Amniotic stem cell (primary cell): Measurements from ENCODE around the gene NOC3L.
"Not testable (repeated sequence)": the region's sequence is repeated elsewhere in the genome, so short reads cannot be mapped to it uniquely, and the experiment has no call there.

Source experiments
- DNase-seq: peaks from one replicate; lab custom pipeline; 2025; lab: John Stamatoyannopoulos, UW

NOC3L gene, protein sequence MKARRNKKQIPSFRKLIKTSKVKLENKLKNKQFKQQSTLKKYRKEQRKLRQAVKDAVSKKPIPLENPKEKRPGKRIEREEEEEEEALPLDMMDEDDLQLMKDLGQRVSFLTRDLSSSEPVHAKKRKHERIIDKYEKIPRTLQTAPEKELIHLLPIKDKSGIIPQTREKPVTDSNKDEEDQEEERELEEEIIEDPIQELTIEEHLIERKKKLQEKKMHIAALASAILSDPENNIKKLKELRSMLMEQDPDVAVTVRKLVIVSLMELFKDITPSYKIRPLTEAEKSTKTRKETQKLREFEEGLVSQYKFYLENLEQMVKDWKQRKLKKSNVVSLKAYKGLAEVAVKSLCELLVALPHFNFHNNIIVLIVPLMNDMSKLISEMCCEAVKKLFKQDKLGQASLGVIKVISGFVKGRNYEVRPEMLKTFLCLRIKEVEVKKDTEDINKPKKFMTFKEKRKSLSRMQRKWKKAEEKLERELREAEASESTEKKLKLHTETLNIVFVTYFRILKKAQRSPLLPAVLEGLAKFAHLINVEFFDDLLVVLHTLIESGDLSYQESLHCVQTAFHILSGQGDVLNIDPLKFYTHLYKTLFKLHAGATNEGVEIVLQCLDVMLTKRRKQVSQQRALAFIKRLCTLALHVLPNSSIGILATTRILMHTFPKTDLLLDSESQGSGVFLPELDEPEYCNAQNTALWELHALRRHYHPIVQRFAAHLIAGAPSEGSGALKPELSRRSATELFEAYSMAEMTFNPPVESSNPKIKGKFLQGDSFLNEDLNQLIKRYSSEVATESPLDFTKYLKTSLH

DNA sequence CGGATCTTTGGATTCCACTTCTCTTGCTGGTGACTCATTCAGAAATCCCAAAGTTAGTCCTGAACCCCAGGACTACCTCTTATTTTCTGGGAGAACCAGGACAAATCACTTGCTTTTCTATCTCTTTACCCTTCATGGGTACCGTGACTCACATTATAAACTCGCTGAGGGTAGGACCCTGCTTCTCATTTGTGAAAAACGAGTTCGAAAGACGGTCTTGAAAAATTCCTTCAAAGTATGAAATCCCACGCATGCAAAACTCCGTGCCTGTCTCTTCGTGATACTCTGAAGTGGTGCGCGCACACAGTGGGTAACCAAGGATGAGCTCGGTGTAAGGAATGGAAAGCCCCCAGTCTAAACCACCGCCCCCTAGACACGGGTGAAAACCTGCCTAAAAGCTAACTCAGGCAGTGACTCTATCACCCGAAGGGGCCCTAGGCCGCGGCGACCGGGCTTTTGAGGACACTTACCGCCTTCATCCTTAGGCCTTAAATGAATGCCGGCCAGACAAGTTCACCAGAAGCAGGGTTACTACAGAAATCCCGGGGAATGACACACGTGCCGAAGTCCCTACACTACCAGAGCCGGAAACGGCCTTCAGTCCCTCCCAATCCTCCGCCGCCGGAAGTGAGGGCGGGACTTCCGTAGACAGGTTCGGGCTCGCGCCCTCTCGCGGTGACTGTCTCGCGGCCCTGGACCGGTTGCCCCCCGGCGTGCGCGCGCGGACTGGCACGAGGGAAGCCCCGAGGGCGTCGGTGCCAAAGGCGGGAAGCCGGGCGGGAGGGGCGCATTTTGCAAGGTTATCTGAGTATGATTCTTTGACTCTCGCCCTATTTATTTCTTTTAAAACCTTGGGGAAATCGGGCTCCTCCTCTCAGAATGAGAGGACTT is at the start of gene NOC3L:
NOC3L (minus strand) TSS at position 580 of the 891 bp plus-strand sequence; CDS start at position 479, 101 bp downstream.
- DNase-seq: peak; percentile 85

DNA sequence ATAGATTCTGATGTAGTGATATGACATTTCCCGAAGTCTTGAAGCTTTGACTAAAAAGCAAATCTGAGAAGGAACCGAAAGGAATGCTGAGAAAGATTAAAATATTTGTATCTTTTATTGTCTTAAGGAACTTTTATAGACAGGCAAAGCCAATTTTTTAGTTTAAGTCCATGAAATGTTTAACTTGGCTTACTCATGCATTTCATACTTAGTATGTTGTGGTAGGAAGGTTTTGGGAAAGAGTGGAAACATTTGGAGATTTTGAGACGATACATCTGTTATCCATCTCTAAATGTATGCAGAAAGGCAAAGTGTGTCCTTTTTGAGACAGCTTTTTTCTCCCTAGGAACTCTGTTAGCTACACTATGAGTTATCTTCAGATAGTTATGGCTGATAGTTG is 49.7 kb upstream of the NOC3L start:
- DNase-seq: no peak

DNA sequence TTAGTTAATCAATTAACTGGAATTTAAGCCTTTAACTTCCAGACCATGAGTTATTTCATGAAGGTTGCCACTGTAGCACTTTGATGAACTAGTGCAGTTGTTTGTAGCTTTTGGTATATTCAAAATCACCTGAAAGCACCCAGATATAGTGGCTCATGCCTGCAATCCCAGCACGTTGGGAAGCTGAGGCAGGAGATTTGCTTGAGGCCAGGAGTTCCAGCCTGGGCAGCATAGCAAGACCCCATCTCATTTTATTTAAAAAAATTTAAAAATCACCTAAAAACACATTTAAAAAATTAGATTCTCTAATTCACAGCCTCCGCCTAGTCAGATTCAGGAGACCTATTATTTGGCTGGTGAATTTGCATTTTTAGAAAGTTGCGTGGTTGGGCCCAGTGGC is 48.6 kb upstream of the NOC3L start:
- DNase-seq: no peak

DNA sequence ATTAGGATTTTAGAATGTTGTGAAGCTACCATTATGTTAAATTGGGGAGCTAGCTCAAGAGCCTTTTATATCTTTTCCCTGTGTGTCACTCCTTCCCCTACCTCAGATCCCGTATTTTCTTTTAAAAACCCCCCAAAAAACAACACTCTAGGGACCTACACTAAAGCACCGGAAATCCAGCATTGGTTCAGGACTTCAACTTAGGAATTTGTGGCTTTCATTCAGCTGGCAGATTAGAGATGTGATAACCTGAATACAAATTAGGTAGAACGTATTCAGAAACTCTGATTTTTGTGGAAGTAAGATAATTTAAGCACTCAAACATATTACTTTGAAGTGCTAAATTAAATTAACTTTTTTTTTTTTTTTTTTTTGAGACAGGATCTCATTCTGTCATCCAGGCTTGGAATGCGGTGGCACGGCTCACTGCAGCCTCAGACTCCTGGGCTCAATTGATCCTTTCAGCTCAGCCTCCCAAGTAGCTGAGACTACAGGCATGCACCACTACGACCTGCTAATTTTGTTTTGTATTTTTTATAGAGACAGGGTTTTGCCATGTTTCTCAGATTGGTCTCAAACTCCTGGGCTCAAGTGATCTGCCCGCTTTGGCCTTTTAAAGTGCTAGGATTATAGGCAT is 46.4 kb upstream of the NOC3L start:
- no peak for DNase-seq

DNA sequence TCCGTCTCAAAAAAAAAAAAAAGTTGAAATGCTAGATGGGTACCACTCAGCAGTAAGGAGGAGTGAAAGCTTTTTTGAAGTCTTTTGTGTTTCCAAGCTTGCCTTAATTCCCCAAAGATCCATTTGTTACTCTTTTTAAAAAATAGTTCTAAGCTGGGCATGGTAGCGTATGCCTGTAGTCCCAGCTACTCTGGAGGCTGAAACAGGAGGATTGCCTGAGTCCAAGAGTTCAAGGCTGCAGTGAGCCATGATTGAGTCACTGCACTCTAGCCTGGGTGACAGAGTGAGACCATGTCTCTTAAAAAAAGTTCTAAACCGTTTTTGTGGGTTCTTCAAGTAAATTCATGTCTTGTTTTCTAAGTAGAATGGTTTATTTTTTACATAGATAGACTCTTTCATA is 44.9 kb upstream of the NOC3L start:
- no peak for DNase-seq

DNA sequence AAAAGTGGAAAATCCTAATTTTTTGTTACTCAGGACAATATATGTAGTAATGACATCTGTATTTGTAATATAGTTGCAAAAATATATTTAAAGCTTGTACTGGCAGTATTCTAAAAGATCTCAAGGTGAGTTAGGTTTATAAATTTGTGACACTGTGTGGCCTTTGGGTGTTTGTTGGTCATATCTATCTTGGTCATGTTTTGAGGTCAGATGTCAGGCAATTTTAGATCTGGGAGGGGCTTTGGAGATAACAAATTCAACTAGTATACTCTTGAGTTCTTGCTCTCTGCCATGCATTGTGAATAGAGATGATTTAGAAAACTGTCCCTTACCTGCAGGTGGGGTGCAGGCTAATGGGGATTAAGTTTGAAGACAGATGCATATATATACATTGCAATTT is 42.7 kb upstream of the NOC3L start:
- no peak for DNase-seq

DNA sequence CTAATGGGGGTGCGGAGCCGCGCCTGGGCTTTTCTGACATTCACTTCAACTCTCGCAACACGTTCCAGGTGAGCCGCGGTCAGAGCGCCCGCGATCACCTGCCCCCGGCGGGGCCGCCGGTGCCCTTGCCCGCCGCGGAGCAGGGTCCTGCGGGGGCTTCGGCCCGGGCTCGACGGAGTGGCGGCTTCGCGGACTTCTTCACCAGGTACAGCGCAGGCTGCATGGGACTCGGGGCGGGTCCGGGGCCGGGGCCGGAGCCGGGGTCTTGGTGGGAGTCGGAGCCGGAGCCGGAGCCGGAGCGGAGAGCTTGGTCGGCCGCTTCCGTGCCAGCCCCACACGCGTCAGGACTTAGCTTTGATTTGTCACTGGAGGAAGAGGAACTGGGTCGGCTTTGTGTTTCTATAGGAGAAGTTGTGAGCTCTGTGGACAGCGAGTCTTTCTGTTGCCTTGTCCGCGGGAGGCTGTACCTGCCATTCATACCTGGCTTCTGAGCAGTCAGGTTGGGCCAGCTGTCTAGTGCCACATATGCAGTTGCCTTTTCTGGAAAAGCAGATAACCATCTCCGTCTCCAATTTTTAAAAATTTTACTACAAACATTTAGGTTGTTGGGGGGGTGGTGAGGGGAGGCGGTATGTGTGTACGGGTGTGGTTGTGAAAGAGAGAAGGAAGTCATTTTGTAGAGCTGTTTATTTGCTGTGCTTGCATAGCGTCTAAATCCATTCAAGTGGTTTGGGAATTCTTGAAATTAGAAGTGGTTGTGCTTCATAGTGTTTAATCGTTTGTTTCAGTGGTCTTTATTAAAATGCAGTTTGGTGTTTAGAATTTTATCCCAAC is 40.9 kb upstream of the NOC3L start:
- DNase-seq: peak; percentile 22

DNA sequence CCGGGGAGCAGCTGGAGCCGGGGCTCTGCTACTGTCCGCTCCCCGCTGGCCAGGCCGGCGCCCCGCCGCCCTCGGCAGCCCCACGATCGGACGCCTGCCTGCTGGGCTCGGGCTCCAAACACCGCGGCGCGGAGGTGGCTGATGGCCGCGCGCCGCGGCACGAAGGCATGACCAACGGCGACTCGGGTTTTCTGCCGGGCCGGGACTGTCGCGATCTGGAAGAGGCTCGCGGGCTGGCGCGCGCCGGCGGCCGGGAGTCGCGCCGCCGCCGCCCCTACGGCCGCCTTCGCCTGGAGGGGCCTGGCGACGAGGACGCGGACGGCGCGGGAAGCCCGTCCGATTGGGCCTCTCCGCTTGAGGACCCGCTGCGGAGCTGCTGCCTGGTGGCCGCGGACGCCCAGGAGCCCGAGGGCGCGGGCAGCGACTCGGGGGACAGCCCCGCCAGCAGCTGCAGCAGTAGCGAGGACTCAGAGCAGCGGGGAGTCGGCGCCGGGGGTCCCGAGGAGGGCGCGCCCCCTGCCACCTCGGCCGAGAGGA is 40.2 kb upstream of the NOC3L start:
- no peak for DNase-seq

DNA sequence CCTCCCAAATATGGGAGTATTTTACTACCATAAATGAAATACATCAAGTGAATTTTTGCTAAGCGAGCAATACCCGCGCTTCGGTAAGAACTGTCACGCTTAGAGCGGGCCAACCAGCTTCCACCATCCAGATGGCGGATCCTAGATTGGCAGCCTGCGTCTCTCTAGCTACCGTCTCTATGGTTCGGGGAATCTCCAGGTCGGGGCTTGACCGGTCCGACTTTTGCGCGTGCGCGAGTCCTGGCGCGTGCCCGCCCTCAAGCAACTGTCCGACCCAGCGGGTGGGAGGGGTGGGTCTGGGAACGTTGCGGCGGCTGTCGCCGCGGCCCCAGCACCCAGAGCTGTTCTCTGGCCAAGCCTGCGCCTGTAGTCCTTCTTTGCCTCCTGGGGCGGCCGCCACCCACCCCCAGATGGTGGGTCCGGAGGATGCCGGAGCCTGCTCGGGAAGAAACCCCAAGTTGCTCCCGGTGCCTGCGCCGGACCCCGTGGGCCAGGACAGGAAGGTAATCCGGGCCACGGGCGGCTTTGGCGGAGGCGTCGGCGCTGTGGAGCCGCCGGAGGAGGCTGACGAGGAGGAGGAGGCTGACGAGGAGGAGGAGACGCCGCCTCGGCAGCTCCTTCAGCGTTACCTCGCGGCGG is 39.6 kb upstream of the NOC3L start, which contains the start of gene TBC1D12:
TBC1D12 (plus strand) TSS at position 338 of the 639 bp plus-strand sequence; CDS start at position 411, 73 bp downstream.
- peak; percentile 94 for DNase-seq

DNA sequence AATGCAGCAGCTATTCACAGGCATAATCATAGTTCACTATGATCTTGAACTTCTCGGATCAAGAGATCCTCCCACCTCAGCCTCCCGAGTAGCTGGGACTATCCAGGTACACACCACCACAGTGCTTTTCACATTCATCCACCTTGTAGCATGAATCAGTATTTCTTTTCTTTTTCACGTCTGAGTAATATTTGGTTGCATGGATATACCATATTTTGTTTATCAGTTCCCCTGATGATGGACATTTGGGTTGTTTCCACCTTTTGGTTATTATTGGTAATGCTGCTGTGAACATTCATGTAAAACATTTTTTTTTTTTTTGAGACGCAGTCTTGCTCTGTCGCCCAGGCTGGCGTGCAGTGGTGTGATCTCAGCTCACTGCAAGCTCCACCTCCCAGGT is 36.0 kb upstream of the NOC3L start:
- no peak for DNase-seq

DNA sequence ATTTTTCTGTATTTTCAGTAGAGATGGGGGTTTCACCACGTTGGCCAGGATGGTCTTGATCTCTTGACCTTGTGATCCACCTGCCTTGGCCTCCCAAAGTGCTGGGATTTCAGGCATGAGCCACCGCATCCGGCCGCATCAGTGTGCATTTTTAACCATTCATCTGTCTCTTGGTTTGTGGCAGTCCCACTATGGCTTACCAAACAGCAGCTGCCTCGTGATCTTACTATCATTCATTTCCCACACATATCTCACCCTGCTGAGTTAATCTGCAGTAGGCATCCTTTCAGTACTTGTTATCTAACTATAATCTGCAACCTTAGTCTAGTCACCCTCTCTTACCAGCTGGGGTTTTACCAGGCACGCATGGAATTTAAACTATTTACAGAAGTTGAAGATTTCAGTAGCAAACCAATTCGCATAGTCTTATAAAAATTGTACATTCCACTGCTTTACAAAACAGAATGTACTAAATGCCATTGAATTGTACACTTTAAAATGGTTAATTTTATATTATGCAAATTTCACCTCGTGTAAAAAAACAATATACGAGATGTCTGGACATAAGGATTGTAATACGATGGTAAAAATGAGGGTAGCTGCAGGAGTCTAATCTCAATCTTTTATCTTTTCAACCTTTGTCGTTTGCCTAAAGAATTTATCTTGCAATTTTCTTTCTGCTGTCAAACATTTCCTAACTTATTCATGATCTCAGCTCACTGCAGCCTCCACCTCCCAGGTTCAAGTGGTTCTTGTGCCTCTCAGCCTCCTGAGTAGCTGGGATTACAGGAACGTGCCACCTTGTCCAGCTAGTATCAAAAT is 35.0 kb upstream of the NOC3L start:
- DNase-seq: no peak

DNA sequence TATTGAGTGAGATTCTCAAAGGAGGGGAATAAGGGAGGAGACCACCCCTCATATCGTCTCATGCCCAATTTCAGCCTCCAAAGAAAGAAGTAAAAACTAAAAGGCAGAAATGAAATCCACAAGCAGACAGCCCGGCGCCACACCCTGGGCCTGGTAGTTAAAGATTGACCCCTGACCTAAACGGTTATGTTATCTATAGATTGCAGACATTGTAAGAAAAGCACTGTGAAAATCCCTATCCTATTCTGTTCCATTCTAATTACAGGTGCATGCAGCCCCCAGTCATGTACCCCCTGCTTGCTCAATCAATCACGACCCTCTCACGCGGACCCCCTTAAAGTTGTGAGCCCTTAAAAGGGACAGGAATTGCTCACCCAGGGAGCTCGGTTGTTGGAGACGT is 29.4 kb upstream of the NOC3L start:
- DNase-seq: not testable (repeated sequence)

DNA sequence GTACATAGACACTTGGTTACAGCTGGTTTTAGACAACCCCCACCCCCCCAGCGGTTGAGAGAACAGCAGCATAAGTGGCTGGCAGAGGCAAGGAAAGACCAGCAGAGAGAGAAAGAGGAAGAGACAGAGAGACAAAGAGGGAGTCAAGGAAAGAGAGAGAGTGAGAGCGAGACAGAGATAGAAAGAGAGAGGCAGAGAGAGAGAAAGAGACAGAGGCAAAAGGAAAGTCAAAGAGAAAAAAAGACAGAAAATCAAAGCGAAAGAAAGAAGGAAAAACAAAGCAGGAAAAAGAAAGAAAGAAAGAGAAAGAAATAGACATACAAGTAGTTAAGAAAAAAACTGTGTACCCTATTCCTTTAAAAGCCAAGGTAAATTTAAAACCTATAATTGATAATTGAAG is 23.0 kb upstream of the NOC3L start:
- not testable (repeated sequence) for DNase-seq

DNA sequence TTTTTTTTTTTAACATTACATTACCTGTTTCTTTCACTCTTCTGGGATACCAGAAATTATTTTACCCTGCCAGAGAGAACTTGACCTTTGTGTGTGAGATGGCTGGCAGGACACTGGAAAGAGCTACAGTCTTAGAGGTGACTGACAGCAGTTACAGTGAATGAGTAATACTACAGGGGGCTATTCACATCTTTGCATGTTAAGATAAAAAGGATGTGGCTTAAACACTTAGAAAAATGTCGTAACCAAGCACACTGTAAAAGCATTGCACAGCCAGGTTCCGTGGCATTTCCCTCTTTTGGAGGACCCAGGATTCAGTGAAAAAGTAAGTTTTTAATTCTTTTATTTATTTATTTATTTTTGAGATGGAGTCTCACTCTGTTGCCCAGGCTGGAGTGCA is 20.8 kb upstream of the NOC3L start:
- DNase-seq: no peak

DNA sequence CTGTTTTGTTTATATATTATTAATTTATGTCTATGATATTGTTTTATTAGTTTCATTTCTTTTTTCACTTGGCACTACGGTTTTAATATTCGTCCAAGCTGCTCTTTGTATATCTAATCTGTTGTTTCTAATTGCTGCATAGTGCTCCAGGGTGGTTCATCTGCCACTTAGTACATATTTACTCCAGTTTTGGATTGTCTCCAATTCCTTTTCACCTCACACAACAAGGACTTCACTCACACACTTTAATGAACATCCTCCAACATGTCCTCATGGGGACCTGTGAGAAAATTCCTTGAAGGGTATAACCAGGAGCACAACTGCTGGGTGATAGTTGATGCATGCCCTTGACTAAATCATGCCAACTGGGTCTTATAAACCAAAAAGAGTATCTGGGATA is 14.1 kb upstream of the NOC3L start:
- DNase-seq: no peak

DNA sequence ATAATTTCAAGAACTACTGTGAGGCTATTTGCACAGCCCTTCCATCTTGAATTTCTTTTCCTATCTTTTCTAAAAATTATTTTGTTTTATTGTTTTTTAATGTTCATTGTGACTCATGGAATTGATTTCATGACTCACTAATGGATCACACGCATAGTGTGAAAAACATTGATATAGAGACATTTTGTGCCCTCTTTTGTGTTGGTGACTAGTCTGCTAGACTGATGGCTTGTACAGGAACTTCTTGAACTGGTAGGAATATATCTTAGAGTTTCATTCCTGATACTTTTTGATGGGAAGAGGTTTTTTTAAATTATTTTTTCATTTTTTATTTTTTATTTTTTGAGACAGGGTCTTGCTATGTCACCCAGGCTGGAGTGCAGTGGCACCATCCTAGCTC is 12.6 kb upstream of the NOC3L start:
- DNase-seq: no peak

DNA sequence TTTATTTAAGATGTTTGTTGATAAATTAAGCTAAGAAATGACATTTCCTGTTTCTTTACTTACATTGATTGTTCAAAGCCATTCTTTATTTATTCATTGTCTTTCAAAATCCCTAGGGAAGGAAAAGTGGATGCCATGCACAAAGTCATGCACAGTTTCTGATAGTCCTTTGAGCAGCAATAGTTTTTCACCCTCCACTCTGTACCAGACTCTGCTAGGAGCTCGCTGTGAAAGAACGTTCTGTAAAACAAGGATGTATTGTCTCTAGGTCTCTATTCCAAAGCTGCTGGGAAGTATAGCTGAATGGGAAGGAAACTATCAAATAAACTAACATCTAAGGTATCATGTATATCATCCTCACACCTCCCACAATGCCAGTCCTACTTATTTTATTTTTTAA is 7.8 kb upstream of the NOC3L start:
- no peak for DNase-seq

DNA sequence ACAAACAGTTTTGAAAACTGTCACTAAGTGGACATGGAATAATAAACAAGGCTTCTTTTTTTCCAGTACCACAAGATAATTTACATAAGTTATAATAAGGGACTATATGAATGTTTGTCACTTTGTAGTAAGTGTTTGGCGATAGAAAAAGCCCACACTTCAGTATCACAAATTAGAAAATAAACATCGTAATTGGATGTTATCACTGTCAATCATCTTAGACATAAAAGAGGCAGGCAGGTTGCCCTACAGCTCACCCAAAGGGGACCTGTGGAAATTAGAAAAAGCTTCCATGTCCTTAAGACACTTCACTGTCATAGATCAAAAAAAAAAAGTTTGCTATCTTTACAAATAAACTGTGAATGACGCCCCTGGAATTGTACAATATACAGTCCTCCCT is 3.6 kb upstream of the NOC3L start:
- no peak for DNase-seq

DNA sequence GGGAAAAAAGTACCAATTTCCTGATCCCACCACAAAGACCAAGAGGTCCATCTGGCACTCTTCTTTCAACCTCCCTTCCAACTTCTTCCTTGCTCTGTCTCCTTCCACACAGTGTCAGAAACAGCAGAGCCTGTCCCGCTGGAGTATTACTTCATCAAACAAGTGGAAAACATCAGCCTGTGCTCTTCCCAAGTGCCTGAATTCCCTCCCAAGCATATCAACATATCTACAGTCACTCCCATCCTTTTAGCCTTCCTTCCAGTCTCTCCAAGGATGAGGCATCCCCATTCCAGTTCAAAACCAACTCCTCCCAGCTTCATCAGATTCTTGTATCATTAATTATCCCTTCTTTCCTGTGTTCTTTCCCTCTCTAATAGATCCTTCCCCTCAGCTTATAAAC is 1.7 kb upstream of the NOC3L start:
- no peak for DNase-seq
